Stomach (tissue), 4 donors: Measurements from ENCODE around the gene PRX.

Source experiments
- POLR2AphosphoS5 ChIP-seq, 3 donors: sonication (generic); formaldehyde crosslinking; IDR thresholded peaks; one replicate each; pipeline ENCODE4 v1.6.1; 2016; ENCODE audit warnings: antibody characterized with exemption in 3 of 3
- TF ChIP-seq, protein P1 (sequence below), 7 experiments: fragments of 450-650 bp in 4 of 7; fragments of 200-600 bp in 3 of 7; sonication (generic) in 3 of 7; IDR thresholded peaks; one replicate each; pipeline ENCODE4 v1.5.1; 2016 to 2019; ENCODE audit warnings: antibody characterized with exemption in 7 of 7, control low read depth in 2 of 7, mild to moderate bottlenecking in 1 of 7

DNA sequence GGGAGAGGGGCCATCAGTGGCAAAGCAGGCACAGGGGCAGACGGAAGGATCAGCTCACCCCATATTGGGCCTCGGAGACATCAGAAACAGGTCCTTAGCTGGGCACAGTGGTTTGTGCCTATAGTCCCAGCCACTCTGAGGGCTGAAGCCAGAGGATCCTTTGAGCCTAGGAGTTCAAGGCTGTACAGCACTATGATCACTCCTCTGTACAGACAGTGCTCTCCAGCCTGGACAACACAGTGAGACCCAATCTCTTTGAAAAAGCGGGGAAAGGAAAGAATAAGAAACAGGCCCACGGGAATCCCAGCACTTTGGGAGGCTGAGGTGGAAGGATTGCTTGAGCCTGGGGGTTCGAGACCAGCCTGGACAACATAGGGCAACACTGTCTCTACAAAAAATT, 6.6 kb upstream of the PRX start:
- TF ChIP-seq, protein P1, sequence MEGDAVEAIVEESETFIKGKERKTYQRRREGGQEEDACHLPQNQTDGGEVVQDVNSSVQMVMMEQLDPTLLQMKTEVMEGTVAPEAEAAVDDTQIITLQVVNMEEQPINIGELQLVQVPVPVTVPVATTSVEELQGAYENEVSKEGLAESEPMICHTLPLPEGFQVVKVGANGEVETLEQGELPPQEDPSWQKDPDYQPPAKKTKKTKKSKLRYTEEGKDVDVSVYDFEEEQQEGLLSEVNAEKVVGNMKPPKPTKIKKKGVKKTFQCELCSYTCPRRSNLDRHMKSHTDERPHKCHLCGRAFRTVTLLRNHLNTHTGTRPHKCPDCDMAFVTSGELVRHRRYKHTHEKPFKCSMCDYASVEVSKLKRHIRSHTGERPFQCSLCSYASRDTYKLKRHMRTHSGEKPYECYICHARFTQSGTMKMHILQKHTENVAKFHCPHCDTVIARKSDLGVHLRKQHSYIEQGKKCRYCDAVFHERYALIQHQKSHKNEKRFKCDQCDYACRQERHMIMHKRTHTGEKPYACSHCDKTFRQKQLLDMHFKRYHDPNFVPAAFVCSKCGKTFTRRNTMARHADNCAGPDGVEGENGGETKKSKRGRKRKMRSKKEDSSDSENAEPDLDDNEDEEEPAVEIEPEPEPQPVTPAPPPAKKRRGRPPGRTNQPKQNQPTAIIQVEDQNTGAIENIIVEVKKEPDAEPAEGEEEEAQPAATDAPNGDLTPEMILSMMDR (IDR thresholded peaks at IDR 0.05): no peak
- no peak for TF ChIP-seq POLR2AphosphoS5 (IDR thresholded peaks at IDR 0.05)
